ENCODE results near the gene CLEC18A. TPM values are rescaled to one million over a fixed set of nuclear protein-coding genes. Genes with fewer than 3 reads are reported as not detected.

The CLEC18A gene
- total and polyA plus RNA-seq, 9 donors: 0.29 to 1.1 (median 0.53) TPM; not detected in 1

- no peak overlapping the region for H3K27ac ChIP-seq (ENCODE audit: low read length)
- no peak for DNase-seq
- peaks cover 23% of the 10 kb centered on the region for H3K4me1 ChIP-seq (ENCODE audit: control insufficient read depth, insufficient read depth, low read length)
- H3K4me3 ChIP-seq (ENCODE audit: low read length): no peak overlapping the region
- H3K27me3 ChIP-seq (ENCODE audit: control insufficient read depth, insufficient read depth, low read length): no peaks in the 10 kb centered on the region
- H3K9me3 ChIP-seq (replicated peaks; ENCODE audit: control insufficient read depth, low read depth, low read length): no peaks in the 10 kb centered on the region
- H3K36me3 ChIP-seq (ENCODE audit: control insufficient read depth, insufficient read depth, low read length): peaks cover 39% of the 10 kb centered on the region
- WGBS (ENCODE audit: insufficient coverage): 92% methylated on average over 9 of the region's 9 CpGs
These were observed 21.7 kb upstream of the CLEC18A start for GRCh38 chr16:69929480-69929879.

- Histone ChIP-seq H3K9me3 (replicated peaks; ENCODE audit: control insufficient read depth, low read depth, low read length) (no peaks in the 10 kb centered on the region), H3K4me3 (ENCODE audit: low read length) (no peak overlapping the region), H3K36me3 (ENCODE audit: control insufficient read depth, insufficient read depth, low read length) (peaks cover 46% of the 10 kb centered on the region), H3K27ac (ENCODE audit: low read length) (no peak overlapping the region), H3K27me3 (ENCODE audit: control insufficient read depth, insufficient read depth, low read length) (no peaks in the 10 kb centered on the region), H3K4me1 (ENCODE audit: control insufficient read depth, insufficient read depth, low read length) (peaks cover 23% of the 10 kb centered on the region)
- 29% methylated on average over 1 of the region's 12 CpGs for WGBS (ENCODE audit: insufficient coverage)
- DNase-seq: peak; percentile 73
These were observed 20.9 kb upstream of the CLEC18A start for GRCh38 chr16:69930117-69930776.

GRCh38 chr16:69931631-69932030, 19.5 kb upstream of the CLEC18A start:
- no peak overlapping the region for H3K4me3 ChIP-seq (ENCODE audit: low read length)
- peaks cover 60% of the 10 kb centered on the region for H3K36me3 ChIP-seq (ENCODE audit: control insufficient read depth, insufficient read depth, low read length)
- peaks cover 28% of the 10 kb centered on the region for H3K4me1 ChIP-seq (ENCODE audit: control insufficient read depth, insufficient read depth, low read length)
- DNase-seq: no peak
- H3K27me3 ChIP-seq (ENCODE audit: control insufficient read depth, insufficient read depth, low read length): no peaks in the 10 kb centered on the region
- no peak overlapping the region for H3K27ac ChIP-seq (ENCODE audit: low read length)
- 97% methylated on average over 10 of the region's 13 CpGs for WGBS (ENCODE audit: insufficient coverage)
- H3K9me3 ChIP-seq (replicated peaks; ENCODE audit: control insufficient read depth, low read depth, low read length): no peaks in the 10 kb centered on the region

GRCh38 chr16:69932228-69932627, 18.9 kb upstream of the CLEC18A start:
- no peaks in the 10 kb centered on the region for H3K9me3 ChIP-seq (replicated peaks; ENCODE audit: control insufficient read depth, low read depth, low read length)
- H3K4me1 ChIP-seq (ENCODE audit: control insufficient read depth, insufficient read depth, low read length): peaks cover 22% of the 10 kb centered on the region
- no peak overlapping the region for H3K4me3 ChIP-seq (ENCODE audit: low read length)
- H3K36me3 ChIP-seq (ENCODE audit: control insufficient read depth, insufficient read depth, low read length): peaks cover 66% of the 10 kb centered on the region
- 100% methylated on average over 2 of the region's 9 CpGs for WGBS (ENCODE audit: insufficient coverage)
- no peaks in the 10 kb centered on the region for H3K27me3 ChIP-seq (ENCODE audit: control insufficient read depth, insufficient read depth, low read length)
- DNase-seq: no peak
- H3K27ac ChIP-seq (ENCODE audit: low read length): no peak overlapping the region

- no peaks in the 10 kb centered on the region for H3K9me3 ChIP-seq (replicated peaks; ENCODE audit: control insufficient read depth, low read depth, low read length)
- H3K36me3 ChIP-seq (ENCODE audit: control insufficient read depth, insufficient read depth, low read length): peaks cover 72% of the 10 kb centered on the region
- no peak for DNase-seq
- H3K4me1 ChIP-seq (ENCODE audit: control insufficient read depth, insufficient read depth, low read length): peaks cover 17% of the 10 kb centered on the region
- H3K27ac ChIP-seq (ENCODE audit: low read length): no peak overlapping the region
- 90% methylated on average over 26 of the region's 27 CpGs for WGBS (ENCODE audit: insufficient coverage)
- H3K27me3 ChIP-seq (ENCODE audit: control insufficient read depth, insufficient read depth, low read length): no peaks in the 10 kb centered on the region
- H3K4me3 ChIP-seq (ENCODE audit: low read length): no peak overlapping the region
These were observed 18.3 kb upstream of the CLEC18A start for GRCh38 chr16:69932691-69933392.

- peaks cover 82% of the 10 kb centered on the region for H3K36me3 ChIP-seq (ENCODE audit: control insufficient read depth, insufficient read depth, low read length)
- no peak overlapping the region for H3K4me3 ChIP-seq (ENCODE audit: low read length)
- no peaks in the 10 kb centered on the region for H3K27me3 ChIP-seq (ENCODE audit: control insufficient read depth, insufficient read depth, low read length)
- H3K9me3 ChIP-seq (replicated peaks; ENCODE audit: control insufficient read depth, low read depth, low read length): no peaks in the 10 kb centered on the region
- H3K27ac ChIP-seq (ENCODE audit: low read length): no peak overlapping the region
- H3K4me1 ChIP-seq (ENCODE audit: control insufficient read depth, insufficient read depth, low read length): peaks cover 15% of the 10 kb centered on the region
- DNase-seq: no peak
- 90% methylated on average over 10 of the region's 10 CpGs for WGBS (ENCODE audit: insufficient coverage)
These were observed 17.1 kb upstream of the CLEC18A start for GRCh38 chr16:69934044-69934443.

GRCh38 chr16:69934751-69935150, 16.4 kb upstream of the CLEC18A start:
- Histone ChIP-seq H3K4me1 (ENCODE audit: control insufficient read depth, insufficient read depth, low read length) (peaks cover 15% of the 10 kb centered on the region), H3K9me3 (replicated peaks; ENCODE audit: control insufficient read depth, low read depth, low read length) (no peaks in the 10 kb centered on the region), H3K4me3 (ENCODE audit: low read length) (no peak overlapping the region), H3K36me3 (ENCODE audit: control insufficient read depth, insufficient read depth, low read length) (peaks cover 87% of the 10 kb centered on the region), H3K27me3 (ENCODE audit: control insufficient read depth, insufficient read depth, low read length) (no peaks in the 10 kb centered on the region), H3K27ac (ENCODE audit: low read length) (peak overlapping the region; percentile 25)
- WGBS (ENCODE audit: insufficient coverage): 95% methylated on average over 17 of the region's 17 CpGs
- DNase-seq: no peak

GRCh38 chr16:69935278-69935711, 15.8 kb upstream of the CLEC18A start:
- WGBS (ENCODE audit: insufficient coverage): 93% methylated on average over 19 of the region's 19 CpGs
- DNase-seq: no peak
- no peak overlapping the region for H3K4me3 ChIP-seq (ENCODE audit: low read length)

GRCh38 chr16:69935740-69936139, 15.4 kb upstream of the CLEC18A start:
- Histone ChIP-seq H3K4me3 (ENCODE audit: low read length) (no peak overlapping the region), H3K27ac (ENCODE audit: low read length) (peak overlapping the region; percentile 15), H3K9me3 (replicated peaks; ENCODE audit: control insufficient read depth, low read depth, low read length) (no peaks in the 10 kb centered on the region), H3K36me3 (ENCODE audit: control insufficient read depth, insufficient read depth, low read length) (peaks cover 90% of the 10 kb centered on the region), H3K4me1 (ENCODE audit: control insufficient read depth, insufficient read depth, low read length) (peaks cover 15% of the 10 kb centered on the region), H3K27me3 (ENCODE audit: control insufficient read depth, insufficient read depth, low read length) (no peaks in the 10 kb centered on the region)
- WGBS (ENCODE audit: insufficient coverage): 96% methylated on average over 6 of the region's 10 CpGs
- no peak for DNase-seq

More at GRCh38 chr16:69935278-69935711, 15.8 kb upstream of the CLEC18A start:
- Histone ChIP-seq H3K4me1 (ENCODE audit: control insufficient read depth, insufficient read depth, low read length) (peaks cover 15% of the 10 kb centered on the region), H3K27ac (ENCODE audit: low read length) (peak overlapping the region; percentile 25), H3K9me3 (replicated peaks; ENCODE audit: control insufficient read depth, low read depth, low read length) (no peaks in the 10 kb centered on the region), H3K27me3 (ENCODE audit: control insufficient read depth, insufficient read depth, low read length) (no peaks in the 10 kb centered on the region), H3K36me3 (ENCODE audit: control insufficient read depth, insufficient read depth, low read length) (peaks cover 91% of the 10 kb centered on the region)

GRCh38 chr16:69936252-69936651, 14.9 kb upstream of the CLEC18A start:
- no peak overlapping the region for H3K4me3 ChIP-seq (ENCODE audit: low read length)
- H3K36me3 ChIP-seq (ENCODE audit: control insufficient read depth, insufficient read depth, low read length): peaks cover 92% of the 10 kb centered on the region
- H3K27ac ChIP-seq (ENCODE audit: low read length): no peak overlapping the region
- no peaks in the 10 kb centered on the region for H3K9me3 ChIP-seq (replicated peaks; ENCODE audit: control insufficient read depth, low read depth, low read length)
- WGBS (ENCODE audit: insufficient coverage): 94% methylated on average over 16 of the region's 16 CpGs
- no peaks in the 10 kb centered on the region for H3K27me3 ChIP-seq (ENCODE audit: control insufficient read depth, insufficient read depth, low read length)
- peaks cover 15% of the 10 kb centered on the region for H3K4me1 ChIP-seq (ENCODE audit: control insufficient read depth, insufficient read depth, low read length)
- DNase-seq: no peak

Measured in muscle of leg (tissue), 11 donors.